GM19468 (cell line): ENCODE data around the gene FAM50B.
"Not testable (repeated sequence)": the region's sequence is repeated elsewhere in the genome, so short reads cannot be mapped to it uniquely, and the experiment has no call there.

ENCODE experiments used
- ATAC-seq: cut with Tn5 transposase; IDR thresholded peaks from one replicate; pipeline ENCODE4 v1.9.1; 2021; ENCODE audit warnings: mild to moderate bottlenecking, moderate library complexity, moderate number of reproducible peaks; ENCODE audit not compliant: unreplicated experiment; ENCODE audit errors: extremely low read depth

Gene FAM50B

DNA sequence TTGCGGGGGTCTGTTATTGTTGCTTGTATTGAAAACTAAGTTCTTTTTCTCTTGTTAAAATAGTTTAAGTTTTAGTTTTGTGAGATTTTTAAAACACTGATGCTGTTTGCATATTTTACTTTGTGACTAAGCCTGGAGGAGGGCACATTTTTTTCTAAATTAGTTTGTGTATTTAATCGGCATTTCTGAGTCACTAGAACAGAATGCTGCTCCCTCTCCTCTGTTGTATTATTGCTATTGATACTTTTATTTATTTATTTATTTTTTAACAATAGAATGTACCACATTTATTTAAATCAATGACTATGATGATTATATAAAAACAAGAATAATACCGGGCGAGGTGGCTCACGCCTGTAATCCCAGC lies 5.1 kb upstream of the FAM50B start:
- no peak for ATAC-seq

DNA sequence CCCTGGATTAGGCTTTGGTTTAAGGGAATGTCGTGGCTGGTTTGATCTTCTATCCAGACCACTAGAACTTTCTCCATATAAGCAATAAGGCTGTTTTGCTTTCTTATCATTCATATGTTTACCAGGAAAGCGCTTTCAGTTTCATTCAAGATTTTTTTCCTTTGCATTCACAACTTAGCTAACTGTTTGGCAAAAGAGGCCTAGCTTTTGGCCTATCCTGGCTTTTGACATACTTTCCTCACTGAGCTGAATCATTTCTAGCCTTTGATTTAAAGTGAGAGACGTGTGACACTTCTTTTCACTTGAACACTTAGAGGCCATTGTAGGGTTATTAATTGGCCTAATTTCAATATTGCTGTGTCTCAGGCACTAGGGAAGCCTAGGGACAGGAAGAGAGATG lies 1.7 kb upstream of the FAM50B start:
- ATAC-seq = no peak

DNA sequence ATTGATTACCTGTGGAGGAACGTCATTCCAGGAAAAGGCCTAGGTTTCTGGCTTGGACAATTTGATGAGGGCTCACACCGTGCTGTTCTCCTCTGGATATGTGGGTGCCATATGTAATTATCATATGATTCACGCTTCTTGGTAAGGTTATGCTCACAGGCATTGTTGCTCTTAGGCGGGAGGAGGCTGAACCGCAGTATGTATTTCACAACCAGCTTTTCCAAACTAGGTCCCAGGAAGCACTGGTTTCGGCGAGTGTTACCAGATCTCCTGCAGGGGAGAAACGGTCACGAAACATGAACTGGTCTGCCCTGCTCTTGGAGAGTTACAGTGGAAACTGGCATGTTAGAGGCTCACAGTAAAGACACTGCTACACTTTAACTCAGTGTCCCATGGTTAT lies 793 bp upstream of the FAM50B start:
- ATAC-seq = no peak

- no peak for ATAC-seq
These were observed 693 bp downstream of the FAM50B start for GRCh38 chr6:3849681-3850450.

DNA sequence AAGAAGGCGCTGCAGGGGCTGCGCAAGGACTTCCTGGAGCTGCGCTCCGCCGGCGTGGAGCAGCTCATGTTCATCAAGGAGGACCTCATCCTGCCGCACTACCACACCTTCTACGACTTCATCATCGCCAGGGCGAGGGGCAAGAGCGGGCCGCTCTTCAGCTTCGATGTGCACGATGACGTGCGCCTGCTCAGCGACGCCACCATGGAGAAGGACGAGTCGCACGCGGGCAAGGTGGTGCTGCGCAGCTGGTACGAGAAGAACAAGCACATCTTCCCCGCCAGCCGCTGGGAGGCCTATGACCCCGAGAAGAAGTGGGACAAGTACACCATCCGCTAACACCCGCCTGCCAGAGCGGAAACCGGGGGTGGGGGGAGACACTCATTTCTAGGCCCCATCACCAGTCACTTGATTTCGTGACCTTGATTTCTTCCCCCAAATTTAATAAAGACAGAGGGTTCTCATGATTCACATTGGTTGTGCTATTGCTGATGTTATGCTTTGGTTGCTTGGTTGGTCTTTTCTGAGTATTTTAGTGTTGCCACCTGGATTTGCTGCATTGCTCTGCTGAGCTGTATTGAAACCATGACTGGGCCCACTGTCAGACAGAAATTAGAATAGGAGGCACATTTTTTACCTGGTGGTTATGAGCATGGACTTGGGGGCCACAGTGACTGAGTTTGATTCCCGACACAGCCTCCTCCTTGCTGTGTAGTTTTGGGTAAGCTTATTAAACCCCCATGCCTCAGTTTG lies 1.5 kb downstream of the FAM50B start:
- no peak for ATAC-seq

DNA sequence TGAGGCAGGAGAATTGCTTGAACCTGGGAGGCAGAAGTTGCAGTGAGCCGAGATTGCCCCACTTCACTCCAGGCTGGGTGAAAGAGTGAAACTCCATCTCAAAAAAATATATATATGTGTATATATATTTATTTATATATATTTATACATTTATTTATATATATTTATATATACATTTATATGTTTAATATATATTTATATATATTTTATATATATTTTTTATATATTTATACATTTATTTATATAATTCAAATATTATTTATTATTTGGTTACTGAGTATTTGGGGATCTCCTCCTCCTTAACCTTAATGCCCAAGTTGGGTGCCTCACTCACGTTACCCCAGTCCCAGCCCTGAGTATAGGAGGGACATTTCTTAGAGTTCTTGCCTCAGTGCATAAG lies 2.7 kb downstream of the FAM50B start:
- no peak for ATAC-seq

GRCh38 chr6:3852391-3852790 lies 3.2 kb downstream of the FAM50B start:
- no peak for ATAC-seq

GRCh38 chr6:3855866-3856265 lies 6.7 kb downstream of the FAM50B start:
- no peak for ATAC-seq

DNA sequence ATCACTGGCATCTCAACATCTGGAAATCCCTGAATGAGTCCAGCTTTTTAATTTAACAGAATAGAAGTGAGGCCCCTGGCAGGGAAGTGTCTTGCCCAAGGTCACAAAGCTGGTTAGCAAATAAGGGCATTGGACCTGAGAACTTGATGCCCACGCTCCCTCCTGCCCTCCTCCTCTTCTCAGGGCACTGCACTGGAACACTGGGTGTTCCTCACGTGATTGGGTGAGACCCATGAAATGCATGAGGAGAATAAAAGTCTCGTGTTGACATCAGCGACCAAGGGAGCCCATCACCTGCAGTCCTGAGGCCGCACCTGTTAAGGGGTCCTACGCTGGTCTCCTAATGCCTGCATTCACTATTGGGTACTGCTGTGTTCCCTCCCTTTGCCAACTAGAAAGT lies 7.4 kb downstream of the FAM50B start:
- no peak for ATAC-seq

DNA sequence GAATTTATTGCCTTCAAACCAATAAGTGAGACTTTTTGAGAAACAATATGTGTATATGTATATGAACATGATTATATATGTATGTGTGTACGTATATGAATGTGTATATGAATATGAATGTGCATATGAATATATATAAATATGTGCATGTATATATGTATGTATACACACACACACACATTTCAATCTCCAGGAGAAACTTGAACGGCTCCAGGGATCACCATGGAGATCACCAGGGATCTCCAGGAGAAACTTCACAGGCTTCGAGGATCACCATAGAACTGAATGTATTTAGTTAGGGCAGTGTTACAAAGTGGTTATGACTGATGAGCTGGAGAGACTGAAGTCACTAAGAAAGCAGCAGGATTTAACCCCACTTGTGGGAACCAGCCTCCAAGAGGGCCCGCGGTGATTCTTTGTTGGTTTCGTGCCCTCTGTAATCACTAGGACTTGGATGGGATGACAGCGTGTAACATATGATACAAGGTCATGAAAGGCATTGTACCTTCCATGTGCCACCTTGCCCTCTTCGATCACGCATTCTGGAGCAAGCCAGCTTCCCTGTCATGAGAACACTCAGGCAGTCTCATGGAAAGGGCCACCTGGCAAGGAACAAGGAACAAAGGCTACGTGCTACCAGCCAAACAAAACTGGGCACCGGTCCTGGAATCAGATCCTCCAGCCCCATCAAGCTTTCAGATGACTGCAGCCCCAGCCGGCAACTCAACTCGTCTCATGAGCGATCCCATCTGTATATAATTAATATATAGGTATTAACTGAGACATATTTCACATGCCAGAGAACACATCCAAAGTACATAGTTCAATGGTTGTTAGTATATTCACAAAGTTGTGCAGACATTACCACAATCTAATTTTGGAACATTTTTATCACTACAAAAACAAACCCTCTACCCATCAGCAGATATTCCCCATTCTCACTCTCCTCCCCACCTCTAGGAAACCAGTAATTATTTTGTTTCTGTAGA lies 8.6 kb downstream of the FAM50B start:
- ATAC-seq = no peak

- ATAC-seq = no peak
These were observed 10.8 kb downstream of the FAM50B start for GRCh38 chr6:3859878-3860552.

GRCh38 chr6:3861424-3861823 lies 12.3 kb downstream of the FAM50B start:
- ATAC-seq = no peak

DNA sequence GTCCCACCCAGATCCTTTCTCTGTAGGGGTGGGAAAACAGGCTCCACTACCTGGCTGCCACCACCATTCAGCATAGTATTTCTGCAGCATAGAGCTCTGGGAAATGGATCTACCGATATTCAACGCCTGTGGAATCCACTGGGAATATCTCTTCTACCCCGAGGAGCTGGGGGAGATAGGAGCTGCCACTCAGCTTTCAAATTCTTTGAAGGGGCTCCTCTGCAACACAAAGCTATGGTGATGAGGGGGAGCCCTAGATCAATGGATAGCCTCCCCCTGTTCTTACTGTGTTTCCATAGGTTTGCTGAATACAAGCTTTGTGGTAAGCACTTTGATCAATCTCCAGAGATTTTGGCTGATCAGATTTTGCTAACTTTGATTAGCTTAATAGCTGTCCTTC lies 12.9 kb downstream of the FAM50B start:
- no peak for ATAC-seq

- ATAC-seq = not testable (repeated sequence)
These were observed 14.1 kb downstream of the FAM50B start for GRCh38 chr6:3863322-3863721.

- ATAC-seq = no peak
These were observed 16.3 kb downstream of the FAM50B start for GRCh38 chr6:3865463-3865862.

DNA sequence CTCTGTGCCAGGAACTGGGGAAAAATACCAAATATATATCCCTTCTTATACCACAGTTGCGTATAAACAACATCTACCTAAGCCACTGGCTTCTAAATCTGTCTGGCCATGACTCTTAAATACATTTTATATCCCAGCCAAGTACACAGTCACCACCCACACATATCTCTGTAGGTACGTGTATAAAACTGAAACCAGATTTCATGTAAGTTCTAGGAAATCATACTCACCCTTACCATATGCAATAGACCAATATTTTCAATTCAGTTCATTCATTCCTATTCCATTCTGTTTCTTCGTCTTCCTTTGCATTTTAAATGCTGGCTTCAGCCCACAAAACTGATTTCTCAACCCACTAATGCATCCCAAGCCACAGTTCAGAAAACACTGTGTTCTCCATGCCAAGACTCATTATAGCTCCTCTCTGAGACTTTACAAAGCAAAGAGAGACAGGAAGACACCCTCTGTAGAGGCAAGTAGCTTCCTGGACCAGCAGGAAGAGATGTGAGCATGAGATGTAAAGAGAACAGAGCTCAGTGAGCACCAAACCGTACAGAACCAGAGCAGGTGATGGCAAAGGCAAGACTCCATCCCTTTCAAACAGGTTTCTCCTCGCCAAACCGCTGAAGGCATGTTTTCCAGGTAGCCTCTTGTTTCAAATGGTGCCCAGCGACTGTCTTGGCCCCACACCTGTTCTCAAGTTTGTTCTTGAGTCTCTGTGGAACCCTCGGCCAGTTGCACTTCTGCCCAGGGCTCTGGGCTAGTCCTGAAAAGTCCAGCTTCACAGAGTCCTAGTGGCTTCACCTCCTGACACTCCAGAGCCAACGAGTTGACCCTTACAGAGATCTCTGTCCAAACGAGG lies 18.7 kb downstream of the FAM50B start:
- ATAC-seq = no peak

DNA sequence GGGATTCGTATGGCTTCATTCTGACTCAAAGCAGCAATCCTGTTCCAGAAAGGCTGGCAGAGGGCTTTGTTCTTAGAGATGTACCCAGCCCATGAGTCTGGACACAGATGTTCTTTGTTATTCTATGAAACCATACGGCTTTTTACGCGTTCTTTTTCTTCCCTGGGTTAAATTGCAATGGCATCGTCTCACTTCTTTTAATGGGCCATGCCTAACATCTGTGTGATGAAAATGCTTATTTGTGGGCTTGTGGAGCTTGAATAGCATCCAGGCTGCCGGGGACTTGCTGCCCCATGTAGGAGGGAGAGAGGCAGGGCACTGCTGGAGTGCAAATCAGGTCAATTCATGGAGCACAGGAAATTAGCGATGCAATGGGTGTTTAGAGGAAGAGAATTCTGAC lies 19.4 kb downstream of the FAM50B start:
- no peak for ATAC-seq

DNA sequence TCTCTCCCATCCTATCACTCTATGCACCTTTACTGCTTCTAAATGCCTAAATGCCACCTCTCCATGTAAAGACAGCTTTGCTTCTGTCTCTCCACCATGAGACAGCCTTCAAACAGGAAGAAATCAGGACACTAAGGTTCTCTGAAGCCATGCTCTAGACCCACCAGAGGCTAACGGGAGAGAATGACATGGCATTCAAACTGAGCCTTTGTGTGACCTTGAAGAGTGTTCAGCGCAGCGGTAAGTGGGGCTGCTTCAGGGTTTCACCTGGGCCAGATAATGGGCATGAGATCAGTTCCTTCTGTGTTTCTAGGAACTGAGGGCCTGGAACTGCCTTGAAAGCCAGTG lies 20.1 kb downstream of the FAM50B start:
- no peak for ATAC-seq
